Suprapubic skin (tissue), 3 donors: Measurements from ENCODE around the gene VPS35L.
"Not testable (repeated sequence)": the region's sequence is repeated elsewhere in the genome, so short reads cannot be mapped to it uniquely, and the experiment has no call there.

ENCODE experiments used
- EP300 ChIP-seq: sonication (generic); formaldehyde crosslinking; IDR thresholded peaks from one replicate; pipeline ENCODE4 v1.6.1; 2017; ENCODE audit warnings: antibody characterized with exemption
- TF ChIP-seq, protein P1 (sequence below), 2 donors: fragments of 200-600 bp in 1 of 2; fragments of 450-650 bp in 1 of 2; sonication (generic) in 1 of 2; IDR thresholded peaks; one replicate each; pipeline ENCODE4 v1.5.1; 2016 to 2019; ENCODE audit warnings: antibody characterized with exemption in 2 of 2, mild to moderate bottlenecking in 1 of 2, moderate library complexity in 1 of 2

DNA sequence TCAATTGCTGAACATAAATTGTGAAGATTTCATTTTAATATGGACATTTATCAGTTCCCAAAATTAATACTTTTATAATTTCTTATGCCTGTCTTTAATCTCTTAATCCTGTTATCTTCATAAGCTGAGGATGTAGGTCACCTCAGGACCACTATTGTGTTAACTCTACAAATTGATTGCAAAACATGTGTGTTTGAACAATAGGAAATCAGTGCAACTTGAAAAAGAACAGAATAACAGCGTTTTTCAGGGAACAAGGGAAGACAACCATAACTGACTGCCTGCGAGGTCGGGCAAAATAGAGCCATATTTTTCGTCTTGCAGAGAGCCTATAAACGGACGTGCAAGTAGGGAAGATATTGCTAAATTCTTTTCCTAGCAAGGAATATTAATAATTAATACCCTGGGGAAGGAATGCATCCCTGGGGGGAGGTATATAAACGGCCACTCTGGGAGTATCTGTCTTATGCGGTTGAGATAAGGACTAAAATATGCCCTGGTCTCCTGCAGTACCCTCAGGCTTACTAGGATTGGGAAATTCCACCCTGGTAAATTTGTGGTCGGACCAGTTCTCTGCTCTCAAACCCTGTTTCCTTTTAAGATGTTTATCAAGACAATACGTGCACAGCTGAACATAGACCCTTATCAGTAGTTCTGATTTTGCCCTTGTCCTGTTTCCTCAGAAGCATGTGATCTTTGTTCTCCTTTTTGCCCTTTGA is 12.1 kb upstream of the VPS35L start:
- TF ChIP-seq, protein P1, sequence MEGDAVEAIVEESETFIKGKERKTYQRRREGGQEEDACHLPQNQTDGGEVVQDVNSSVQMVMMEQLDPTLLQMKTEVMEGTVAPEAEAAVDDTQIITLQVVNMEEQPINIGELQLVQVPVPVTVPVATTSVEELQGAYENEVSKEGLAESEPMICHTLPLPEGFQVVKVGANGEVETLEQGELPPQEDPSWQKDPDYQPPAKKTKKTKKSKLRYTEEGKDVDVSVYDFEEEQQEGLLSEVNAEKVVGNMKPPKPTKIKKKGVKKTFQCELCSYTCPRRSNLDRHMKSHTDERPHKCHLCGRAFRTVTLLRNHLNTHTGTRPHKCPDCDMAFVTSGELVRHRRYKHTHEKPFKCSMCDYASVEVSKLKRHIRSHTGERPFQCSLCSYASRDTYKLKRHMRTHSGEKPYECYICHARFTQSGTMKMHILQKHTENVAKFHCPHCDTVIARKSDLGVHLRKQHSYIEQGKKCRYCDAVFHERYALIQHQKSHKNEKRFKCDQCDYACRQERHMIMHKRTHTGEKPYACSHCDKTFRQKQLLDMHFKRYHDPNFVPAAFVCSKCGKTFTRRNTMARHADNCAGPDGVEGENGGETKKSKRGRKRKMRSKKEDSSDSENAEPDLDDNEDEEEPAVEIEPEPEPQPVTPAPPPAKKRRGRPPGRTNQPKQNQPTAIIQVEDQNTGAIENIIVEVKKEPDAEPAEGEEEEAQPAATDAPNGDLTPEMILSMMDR (IDR thresholded peaks at IDR 0.05), result not testable (repeated sequence)
- TF ChIP-seq EP300, result not testable (repeated sequence)
